Duodenal mucosa (tissue), 2 donors: ENCODE data around the gene DMAC2.
"Not testable (repeated sequence)": the region's sequence is repeated elsewhere in the genome, so short reads cannot be mapped to it uniquely, and the experiment has no call there.

Source experiments
- H3K27ac ChIP-seq: one replicate; pipeline ENCODE4 v1.7.0; 2013; ENCODE audit warnings: low read depth, low read length
- H3K27me3 ChIP-seq, 2 donors: one replicate each; pipeline ENCODE4 v1.7.0; 2013; ENCODE audit warnings: low read length in 2 of 2, control low read depth in 1 of 2; ENCODE audit not compliant: insufficient read depth in 2 of 2, control insufficient read depth in 1 of 2
- H3K36me3 ChIP-seq, 2 donors: one replicate each; pipeline ENCODE4 v1.7.0; 2013; ENCODE audit warnings: low read length in 2 of 2, control low read depth in 1 of 2; ENCODE audit not compliant: insufficient read depth in 2 of 2, control insufficient read depth in 1 of 2
- H3K4me1 ChIP-seq, 2 donors: one replicate each; pipeline ENCODE4 v1.7.0; 2013; ENCODE audit warnings: low read length in 2 of 2, control low read depth in 1 of 2; ENCODE audit not compliant: insufficient read depth in 2 of 2, control insufficient read depth in 1 of 2
- H3K4me3 ChIP-seq, 2 donors: one replicate each; pipeline ENCODE4 v1.7.0; 2013; ENCODE audit warnings: low read length in 2 of 2, low read depth in 1 of 2
- H3K9ac ChIP-seq, 2 donors: one replicate each; pipeline ENCODE4 v1.7.0; 2013; ENCODE audit warnings: low read length in 2 of 2, low read depth in 1 of 2
- H3K9me3 ChIP-seq, 2 donors: one replicate each; pipeline ENCODE4 v1.7.0; 2013; ENCODE audit warnings: low read length in 2 of 2, control low read depth in 1 of 2; ENCODE audit not compliant: control insufficient read depth in 1 of 2

Gene DMAC2

DNA sequence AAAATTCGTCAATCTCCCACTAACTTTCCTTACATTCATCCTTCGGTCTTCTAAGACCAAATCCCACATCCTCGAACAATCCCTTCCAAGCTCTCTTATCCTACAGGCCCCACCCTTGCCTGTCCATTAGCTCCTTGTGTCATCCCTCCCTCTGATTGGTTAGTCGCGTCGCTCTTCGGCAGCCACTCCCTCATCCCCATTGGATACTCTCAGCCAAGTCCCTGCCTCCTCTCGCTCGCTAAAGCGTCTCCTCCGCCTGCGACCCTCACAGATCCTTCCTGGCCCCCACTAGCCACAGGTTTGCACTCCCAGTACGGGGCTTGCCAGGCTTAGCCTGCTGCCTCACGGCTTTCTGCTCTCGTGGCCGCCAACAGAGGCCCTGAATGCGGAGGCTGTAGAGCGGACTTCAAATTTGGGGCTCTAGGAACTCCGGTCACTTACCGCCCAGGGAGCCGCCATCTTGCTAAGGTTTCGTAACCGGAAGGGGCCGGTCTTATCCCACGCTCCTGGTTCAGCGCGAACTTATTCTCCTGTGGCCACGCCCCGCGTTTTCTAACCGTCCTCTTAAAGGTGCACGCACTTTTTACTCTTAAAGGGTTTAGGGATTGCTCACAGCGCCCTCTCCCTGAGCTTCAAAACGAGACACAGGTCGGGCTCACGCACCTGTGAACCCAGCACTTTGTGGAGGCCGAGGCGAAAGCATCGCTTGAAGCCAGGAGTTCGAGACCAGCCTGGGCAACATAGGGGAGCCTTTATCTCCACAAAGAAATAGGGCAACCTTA is at the start of gene DMAC2:
DMAC2 (minus strand) TSS at position 472 of the 782 bp plus-strand sequence; CDS start at position 459, 13 bp downstream.
- Histone ChIP-seq H3K9me3 (no peaks in the 10 kb centered on the region), H3K27me3 (no peaks in the 10 kb centered on the region), H3K27ac (peak within 1 kb of the TSS; percentile 98), H3K4me1 (peaks cover 31 to 43% of the 10 kb centered on the region in 2 donors), H3K4me3 (peak within 1 kb of the TSS; percentile 91 to 99), H3K9ac (peak within 1 kb of the TSS; percentile 87 to 97), H3K36me3 (peaks cover 0 to 7% of the 10 kb centered on the region in 2 donors)

DNA sequence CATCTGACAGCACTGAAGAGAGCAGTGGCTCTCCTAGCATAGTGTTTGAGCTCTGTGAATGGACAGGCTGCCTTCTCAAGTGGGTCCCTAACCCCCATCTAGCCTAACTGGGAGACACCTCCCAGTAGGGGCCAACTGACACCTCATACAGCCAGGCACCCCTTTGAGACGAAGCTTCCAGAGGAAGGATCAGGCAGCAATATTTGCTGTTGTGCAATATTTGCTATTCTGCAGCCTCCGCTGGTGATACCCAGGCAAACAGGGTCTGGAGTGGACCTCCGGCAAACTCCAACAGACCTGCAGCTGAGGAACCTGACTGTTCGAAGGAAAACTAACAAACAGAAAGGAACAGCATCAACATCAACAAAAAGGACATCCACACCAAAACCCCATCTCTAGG is 47.2 kb upstream of the DMAC2 start:
- H3K36me3 ChIP-seq, H3K27me3 ChIP-seq, H3K9me3 ChIP-seq, H3K4me3 ChIP-seq, H3K27ac ChIP-seq, H3K9ac ChIP-seq, H3K4me1 ChIP-seq: not testable (repeated sequence)

DNA sequence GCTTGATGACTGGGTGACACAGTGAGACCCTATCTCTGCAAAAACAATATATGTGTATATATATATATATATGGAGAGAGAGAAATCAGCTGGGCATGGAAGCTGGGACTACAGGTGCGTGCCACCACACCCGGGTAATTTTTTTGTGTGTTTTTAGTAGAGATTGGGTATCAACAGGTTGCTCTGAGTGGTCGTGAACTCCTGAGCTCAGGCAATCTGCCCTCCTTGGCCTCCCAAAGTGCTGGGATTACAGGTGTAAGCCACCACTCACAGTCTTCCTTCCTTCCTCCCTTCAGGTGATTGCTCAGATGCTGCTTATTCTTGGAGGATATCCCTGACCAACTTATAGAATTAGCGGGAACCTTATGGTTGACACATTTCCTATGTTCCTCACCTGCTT is 45.1 kb upstream of the DMAC2 start:
- Histone ChIP-seq H3K9me3 (no peaks in the 10 kb centered on the region), H3K36me3 (no peaks in the 10 kb centered on the region), H3K27ac (no peak overlapping the region), H3K4me1 (no peaks in the 10 kb centered on the region), H3K4me3 (no peak overlapping the region), H3K27me3 (peaks cover 0 to 5% of the 10 kb centered on the region in 2 donors), H3K9ac (no peak overlapping the region)

DNA sequence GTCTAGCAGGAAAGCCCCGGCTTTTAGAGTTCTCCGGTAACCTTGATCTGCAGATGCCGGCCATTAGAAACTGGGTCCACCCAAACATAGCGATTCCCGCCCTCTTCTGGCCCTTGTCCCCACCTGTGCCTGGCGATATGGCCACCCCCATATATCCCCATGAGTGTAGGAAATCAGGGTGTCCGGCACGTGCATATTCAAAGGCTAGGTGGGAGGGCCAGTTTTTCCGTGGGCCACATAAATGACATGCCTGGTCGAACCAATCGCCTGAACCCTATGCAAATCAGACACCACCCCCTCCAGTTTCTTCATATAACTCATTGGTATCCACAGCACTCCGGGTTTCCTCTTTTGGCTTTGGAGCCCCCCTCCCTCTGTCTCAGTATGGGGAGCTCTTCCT is 40.6 kb upstream of the DMAC2 start:
- Histone ChIP-seq H3K4me3 (no peak overlapping the region), H3K27me3 (peaks cover 0 to 5% of the 10 kb centered on the region in 2 donors)

DNA sequence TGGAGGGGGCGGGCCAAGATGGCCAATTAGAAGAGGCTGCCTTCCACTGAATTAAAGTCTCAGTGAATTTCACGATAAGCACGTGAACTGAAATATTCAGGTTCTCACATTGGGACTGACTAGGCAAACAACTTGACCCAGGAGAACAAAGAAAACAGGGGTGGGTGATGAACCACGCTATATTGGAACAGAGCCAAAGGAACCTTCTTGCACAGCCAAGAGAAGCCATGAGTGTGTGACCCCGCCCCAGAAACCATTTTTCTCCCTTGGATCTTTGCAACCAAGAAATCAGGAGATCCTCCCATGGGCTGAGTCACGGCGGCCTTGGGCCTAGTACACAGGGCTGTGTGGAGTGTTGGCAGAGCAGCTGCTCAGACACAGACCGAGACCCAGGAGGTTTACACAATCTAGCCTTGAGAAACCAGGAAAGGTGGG is 40.1 kb upstream of the DMAC2 start:
- H3K36me3 ChIP-seq: no peaks in the 10 kb centered on the region
- H3K4me3 ChIP-seq: no peak overlapping the region
- H3K27ac ChIP-seq: no peak overlapping the region
- no peak overlapping the region for H3K9ac ChIP-seq
- peaks cover 0 to 5% of the 10 kb centered on the region in 2 donors for H3K27me3 ChIP-seq
- no peaks in the 10 kb centered on the region for H3K4me1 ChIP-seq
- no peaks in the 10 kb centered on the region for H3K9me3 ChIP-seq

More for the DNA sequence above, 40.6 kb upstream of the DMAC2 start:
- H3K27ac ChIP-seq: no peak overlapping the region
- H3K9me3 ChIP-seq: no peaks in the 10 kb centered on the region
- no peak overlapping the region for H3K9ac ChIP-seq
- H3K36me3 ChIP-seq: no peaks in the 10 kb centered on the region
- no peaks in the 10 kb centered on the region for H3K4me1 ChIP-seq

DNA sequence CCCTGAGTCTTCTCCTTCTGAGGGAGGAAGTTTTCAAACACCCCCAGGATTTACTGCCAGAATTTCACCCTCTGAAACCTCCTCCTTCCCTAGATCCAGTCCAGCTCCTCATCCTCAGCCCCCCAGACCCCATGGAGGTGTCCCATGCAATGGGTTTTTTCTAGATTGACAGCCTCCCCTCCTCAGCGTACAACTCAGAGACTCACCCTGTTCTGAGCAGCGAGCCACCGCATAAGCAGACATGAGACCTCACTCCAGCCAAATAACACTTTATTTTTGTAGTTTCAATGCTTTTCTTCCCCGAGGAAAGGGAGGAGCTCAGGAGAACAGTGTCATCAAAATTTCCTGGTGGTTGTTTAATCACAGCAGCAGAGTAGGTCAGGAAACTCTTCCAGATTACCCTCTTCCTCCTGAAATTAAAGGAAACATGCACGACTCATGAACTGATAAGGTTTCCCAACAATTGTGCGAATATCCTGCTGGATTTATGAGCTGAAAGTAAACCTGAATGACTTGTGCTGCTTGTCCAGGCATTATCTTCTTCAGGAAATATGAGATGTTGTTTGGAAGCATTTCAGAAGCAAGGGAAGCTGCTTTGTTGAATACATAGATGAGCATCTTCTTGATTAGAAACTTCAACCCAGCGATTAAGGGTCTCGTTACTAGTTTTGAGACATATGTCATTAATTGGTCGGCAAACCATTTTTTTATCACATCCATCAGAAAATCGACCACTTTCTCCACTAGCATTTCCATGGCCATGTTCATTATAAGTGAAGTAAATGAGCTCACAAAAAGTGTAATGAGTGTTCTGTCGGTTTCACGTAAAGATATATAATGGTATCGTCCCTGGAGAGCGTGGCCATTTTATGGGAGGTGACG is 39.4 kb upstream of the DMAC2 start:
- Histone ChIP-seq H3K4me1 (no peaks in the 10 kb centered on the region), H3K4me3 (no peak overlapping the region), H3K9ac (no peak overlapping the region), H3K27ac (no peak overlapping the region), H3K9me3 (no peaks in the 10 kb centered on the region), H3K27me3 (peaks cover 0 to 5% of the 10 kb centered on the region in 2 donors), H3K36me3 (no peaks in the 10 kb centered on the region)

DNA sequence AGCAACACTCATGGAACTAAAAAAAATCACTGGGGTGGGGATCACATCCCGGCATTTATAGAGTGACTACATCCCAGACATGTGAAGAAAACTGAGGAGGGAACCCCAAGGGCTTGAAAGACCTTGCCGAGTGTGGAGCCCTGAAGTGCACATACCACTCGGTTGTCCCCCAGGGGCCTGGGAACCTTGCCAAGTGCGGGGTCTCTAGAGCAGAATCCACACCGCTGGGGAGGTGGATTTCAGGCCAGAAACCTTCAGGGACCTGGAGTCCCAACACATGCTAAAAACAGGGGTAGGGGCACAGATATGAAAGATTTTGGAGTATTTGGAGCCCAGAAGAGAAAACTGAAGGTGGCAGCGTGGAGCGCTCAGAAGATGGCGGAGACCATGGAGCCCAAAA is 38.5 kb upstream of the DMAC2 start:
- Histone ChIP-seq H3K4me3 (no peak overlapping the region), H3K36me3 (no peaks in the 10 kb centered on the region), H3K27me3 (peaks cover 4 to 8% of the 10 kb centered on the region in 2 donors), H3K9me3 (no peaks in the 10 kb centered on the region), H3K9ac (no peak overlapping the region), H3K27ac (no peak overlapping the region), H3K4me1 (no peaks in the 10 kb centered on the region)

DNA sequence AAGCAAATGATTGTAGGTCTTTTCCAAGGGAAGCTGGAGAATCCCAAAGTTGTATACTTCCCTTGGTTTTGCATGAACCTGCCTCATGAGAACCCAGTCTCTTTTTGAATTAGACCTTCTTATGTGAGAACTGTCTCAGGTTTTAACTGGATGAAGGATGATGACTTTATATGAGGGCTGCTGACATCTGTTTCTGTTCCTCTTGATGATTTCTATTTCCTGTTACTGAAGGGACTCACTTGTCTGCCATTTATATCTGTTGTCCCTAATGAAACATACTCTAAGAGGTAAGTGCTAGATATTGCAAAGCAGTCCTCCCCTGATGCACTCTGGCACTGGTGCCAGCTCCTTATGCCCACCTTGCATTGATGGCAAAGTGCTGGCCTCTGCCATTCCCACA is 36.9 kb upstream of the DMAC2 start:
- no peaks in the 10 kb centered on the region for H3K9me3 ChIP-seq
- H3K4me1 ChIP-seq: no peaks in the 10 kb centered on the region
- H3K27me3 ChIP-seq: peaks cover 3 to 4% of the 10 kb centered on the region in 2 donors
- no peak overlapping the region for H3K27ac ChIP-seq
- H3K9ac ChIP-seq: no peak overlapping the region
- no peaks in the 10 kb centered on the region for H3K36me3 ChIP-seq
- H3K4me3 ChIP-seq: no peak overlapping the region

DNA sequence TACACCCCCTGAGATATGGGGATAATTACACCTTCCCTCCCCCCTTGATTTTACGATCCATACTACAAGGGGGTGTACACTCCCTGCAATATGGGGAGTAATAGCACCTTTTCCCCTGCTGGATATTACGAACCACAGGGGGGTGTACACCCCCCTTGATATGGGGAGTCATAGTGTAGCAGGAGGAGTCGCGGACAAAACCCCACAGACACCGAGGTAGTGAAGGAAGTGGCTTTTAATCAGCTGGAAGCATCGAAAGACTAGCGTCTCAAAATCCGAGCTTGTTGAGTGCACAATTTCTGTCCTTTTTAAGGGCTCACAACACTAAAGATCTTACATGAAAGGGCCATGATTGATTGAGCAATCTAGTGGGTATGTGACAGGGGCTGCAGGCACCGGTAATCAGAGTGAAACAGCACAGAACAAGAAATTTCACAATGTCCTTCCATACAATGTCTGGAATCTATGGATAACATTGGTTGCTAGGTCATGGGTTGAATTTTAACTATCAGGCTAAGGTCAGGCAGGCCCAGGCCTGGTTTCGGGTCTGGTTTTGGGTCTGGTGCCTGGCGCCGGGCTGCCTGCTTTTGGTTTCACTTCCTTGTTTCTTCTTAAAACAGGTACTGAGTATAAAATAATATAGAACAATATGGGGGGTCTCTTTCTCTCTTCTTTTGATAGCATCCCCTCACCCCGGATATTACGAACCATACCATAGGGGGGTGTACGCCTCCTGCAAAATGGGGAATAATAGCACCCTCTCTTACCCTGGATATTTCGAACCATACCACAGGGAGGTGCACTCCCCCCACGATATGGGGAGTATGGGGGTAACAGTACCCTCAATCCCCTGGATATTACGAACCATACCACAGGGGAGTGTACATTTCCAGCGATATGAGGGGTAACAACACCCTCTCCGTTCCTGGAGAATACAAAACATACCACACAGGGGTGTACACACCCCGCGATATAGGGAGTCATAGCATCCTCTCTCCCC is 23.8 kb upstream of the DMAC2 start:
- not testable (repeated sequence) for H3K27me3 ChIP-seq, H3K9me3 ChIP-seq, H3K27ac ChIP-seq

More for the DNA sequence above, 23.8 kb upstream of the DMAC2 start:
- H3K4me3 ChIP-seq, H3K9ac ChIP-seq, H3K36me3 ChIP-seq, H3K4me1 ChIP-seq: not testable (repeated sequence)
